OCI-LY7 (cell line): ENCODE measurements around the gene ACAT2. TPM values are rescaled to one million over a fixed set of nuclear protein-coding genes. Genes with fewer than 3 reads are reported as not detected.

Source experiments
- BruUV-seq: library from RNA; stranded (reverse); fragments of 400-500 nt; replicated peaks from 2 replicates; lab custom pipeline; 2021; lab: Mats Ljungman, UMichigan
- CTCF ChIA-PET: fragments of 300-600 bp; sonication (Branson Sonifier 250); formaldehyde crosslinking; loops from one replicate; lab custom pipeline; 2022; ENCODE audit warnings: antibody characterized with exemption; ENCODE audit not compliant: unreplicated experiment; lab: Charles Lee
- POLR2A ChIA-PET: fragments of 300-600 bp; sonication (Branson Sonifier 250); formaldehyde crosslinking; loops from one replicate; lab custom pipeline; 2022; ENCODE audit warnings: antibody characterized with exemption; lab: Charles Lee
- DNase-seq: peaks from one replicate; pipeline ENCODE4 v3.0.0-alpha.2; 2015; ENCODE audit warnings: low spot score
- H2AFZ ChIP-seq: fragments of 200-600 bp; sonication (generic), shearing (Covaris generic); 2 replicates; pipeline ENCODE4 v1.6.1; 2014; ENCODE audit warnings: mild to moderate bottlenecking, antibody characterized with exemption, low read length, moderate library complexity
- H3K27ac ChIP-seq: fragments of 200-600 bp; sonication (generic); 2 replicates; pipeline ENCODE4 v1.5.1; 2014; ENCODE audit warnings: mixed run types, low read depth, mild to moderate bottlenecking, moderate library complexity, low read length, inconsistent platforms; ENCODE audit not compliant: poor library complexity, severe bottlenecking
- H3K36me3 ChIP-seq: fragments of 200-600 bp; sonication (generic); 2 replicates; pipeline ENCODE4 v1.6.1; 2014; ENCODE audit warnings: mild to moderate bottlenecking, antibody characterized with exemption, low read length, moderate library complexity, mixed read lengths; ENCODE audit not compliant: insufficient read depth
- H3K4me1 ChIP-seq: fragments of 200-600 bp; sonication (generic); 2 replicates; pipeline ENCODE4 v1.5.1; 2014; ENCODE audit warnings: mild to moderate bottlenecking, low read length; ENCODE audit not compliant: insufficient read depth, poor library complexity, severe bottlenecking
- H3K4me2 ChIP-seq: fragments of 200-600 bp; sonication (generic); 2 replicates; pipeline ENCODE4 v1.6.1; 2014; ENCODE audit warnings: mild to moderate bottlenecking, low read length
- H3K4me3 ChIP-seq: fragments of 200-600 bp; sonication (generic); 2 replicates; pipeline ENCODE4 v1.5.1; 2014; ENCODE audit warnings: mild to moderate bottlenecking, low read depth, low read length; ENCODE audit not compliant: poor library complexity, severe bottlenecking
- H3K79me2 ChIP-seq: fragments of 200-600 bp; sonication (generic); 2 replicates; pipeline ENCODE4 v1.6.1; 2016; ENCODE audit warnings: low read depth, mild to moderate bottlenecking, low read length, moderate library complexity, mixed read lengths; ENCODE audit not compliant: insufficient read depth
- H3K9me2 ChIP-seq: fragments of 200-600 bp; sonication (generic); 2 replicates; pipeline ENCODE4 v1.6.1; 2016; ENCODE audit warnings: mild to moderate bottlenecking, low read length, mixed read lengths; ENCODE audit not compliant: insufficient read depth
- H3K9me3 ChIP-seq: fragments of 200-600 bp; sonication (generic); 2 replicates; pipeline ENCODE4 v1.6.1; 2014; ENCODE audit warnings: mild to moderate bottlenecking, mixed run types, low read length, mixed read lengths
- H4K20me1 ChIP-seq: fragments of 200-600 bp; sonication (generic); 2 replicates; pipeline ENCODE4 v1.6.1; 2014; ENCODE audit warnings: mild to moderate bottlenecking, antibody characterized with exemption, low read length, moderate library complexity, mixed read lengths; ENCODE audit not compliant: insufficient read depth
- CTCF ChIP-seq: fragments of 200-600 bp; sonication (generic); conservative IDR thresholded peaks from 2 replicates; pipeline ENCODE4 v1.5.1; 2014; ENCODE audit warnings: mild to moderate bottlenecking, antibody characterized with exemption, low read length, moderate library complexity, mixed read lengths
- EZH2phosphoT487 ChIP-seq: fragments of 200-600 bp; sonication (generic); IDR thresholded peaks from 2 replicates; pipeline ENCODE4 v1.6.1; 2018; ENCODE audit warnings: low read depth, borderline replicate concordance, mild to moderate bottlenecking, mixed run types, antibody characterized with exemption, low read length, moderate library complexity, mixed read lengths
- intact Hi-C: fragments of 100-400 bp; cut with micrococcal nuclease; formaldehyde crosslinking; loops from one replicate; pipeline ENCODE4 v1.10.0; 2022; ENCODE audit not compliant: unreplicated experiment
- total RNA-seq, 2 experiments: library from RNA; depleted of rRNA in 1 of 2; stranded (reverse); fragments of >200 nt in 1 of 2; shearing (Covaris generic) in 1 of 2; gene quantifications; 2 replicates each; pipeline ENCODE4 v1.2.3, GENCODE V29; 2014 to 2022

The ACAT2 gene
- total RNA-seq, 2 experiments from 2014 or later = 42.4 to 110 TPM

GRCh38 chr6:159762681-159763293 is 942 bp downstream of the ACAT2 start:
- CTCF ChIA-PET = no interaction called here
- Histone ChIP-seq H3K4me3 (peak overlapping the region; percentile 71), H3K27ac (peak overlapping the region; percentile 81), H2AFZ (peak overlapping the region; percentile 35; the same call in 1 of the 2 replicates), H3K36me3 (peaks cover 63% of the 10 kb centered on the region), H3K4me2 (peak overlapping the region; percentile 78), H3K4me1 (peaks cover 15% of the 10 kb centered on the region), H3K9me2 (no peaks in the 10 kb centered on the region), H4K20me1 (no peaks in the 10 kb centered on the region), H3K9me3 (no peaks in the 10 kb centered on the region), H3K79me2 (no peaks in the 10 kb centered on the region; the same call in 1 of the 2 replicates)
- intact Hi-C loops = loop anchor here (1.0 kb wide), 2 partner anchors 27 to 35 kb away; partner anchors contain the start of genes TCP1 and WTAP
- POLR2A ChIA-PET = interaction anchor here (0.6 to 1.4 kb wide), 5 partner anchors 17 to 35 kb away, joined by 3 to 6 read pairs (median 3); partner anchors contain the start of genes MRPL18 and TCP1
- TSS peak; percentile 35 for BruUV-seq
- TF ChIP-seq CTCF (no peak), EZH2phosphoT487 (no peak)
- peak; percentile 21 for DNase-seq

GRCh38 chr6:159766906-159767305 is 5.1 kb downstream of the ACAT2 start:
- Histone ChIP-seq H3K9me2 (no peaks in the 10 kb centered on the region), H2AFZ (no peak overlapping the region), H3K4me2 (no peak overlapping the region), H3K36me3 (peaks cover 79% of the 10 kb centered on the region), H3K4me1 (peaks cover 6% of the 10 kb centered on the region), H3K27ac (no peak overlapping the region), H3K9me3 (no peaks in the 10 kb centered on the region), H3K79me2 (no peaks in the 10 kb centered on the region; the same call in 1 of the 2 replicates), H4K20me1 (no peaks in the 10 kb centered on the region; the same call in 1 of the 2 replicates), H3K4me3 (no peak overlapping the region)
- DNase-seq = no peak
- intact Hi-C loops = no loop called here
- ChIA-PET POLR2A (interaction anchor here (0.5 kb wide), 1 partner anchor 85 kb away, joined by 3 read pairs; no protein-coding TSS in a partner anchor), CTCF (no interaction called here)
- TF ChIP-seq CTCF (no peak), EZH2phosphoT487 (no peak)
- no TSS peak for BruUV-seq

GRCh38 chr6:159769470-159769869 is 7.6 kb downstream of the ACAT2 start:
- Histone ChIP-seq H4K20me1 (no peaks in the 10 kb centered on the region; the same call in 1 of the 2 replicates), H3K9me3 (no peaks in the 10 kb centered on the region), H3K9me2 (no peaks in the 10 kb centered on the region), H3K79me2 (no peaks in the 10 kb centered on the region), H3K4me1 (no peaks in the 10 kb centered on the region), H3K4me2 (no peak overlapping the region), H3K27ac (no peak overlapping the region), H3K36me3 (peaks cover 92% of the 10 kb centered on the region), H2AFZ (no peak overlapping the region), H3K4me3 (no peak overlapping the region)
- ChIA-PET POLR2A (interaction anchor here (0.7 to 1.9 kb wide), 5 partner anchors 10 to 71 kb away, joined by 3 to 6 read pairs (median 5); no protein-coding TSS in a partner anchor), CTCF (interaction anchor here (1.7 kb wide), 1 partner anchor 8 kb away, joined by 5 read pairs; the partner anchor contains the start of gene ACAT2)
- intact Hi-C loops = no loop called here
- BruUV-seq = no TSS peak
- TF ChIP-seq CTCF = no peak
- no peak for TF ChIP-seq EZH2phosphoT487
- DNase-seq = no peak
